ENCODE measurements around the gene DRAXIN. TPM values are rescaled to one million over a fixed set of nuclear protein-coding genes. Genes with fewer than 3 reads are reported as not detected.

Gene DRAXIN
- total and polyA plus RNA-seq, 2 donors (not counting 3 experiments of a cell fraction or from before 2014, with no cell fraction given): 0.44 to 3.2 TPM

GRCh38 chr1:11693024-11693590 lies 1.6 kb downstream of the DRAXIN start:
- H3K4me1 ChIP-seq (ENCODE audit: control insufficient read depth, extremely low read depth, insufficient read depth, low read length): peaks cover 19% of the 10 kb centered on the region
- H3K4me2 ChIP-seq (ENCODE audit: insufficient read depth, low read length): no peak overlapping the region
- peaks cover 25 to 32% of the 10 kb centered on the region in 2 experiments for H3K27me3 ChIP-seq (ENCODE audit: control insufficient read depth in 2 of 2, insufficient read depth in 2 of 2, low read length in 2 of 2)
- H3K36me3 ChIP-seq (ENCODE audit: control insufficient read depth in 2 of 2, extremely low read depth in 1 of 2, insufficient read depth in 2 of 2, low read length in 2 of 2): no peaks in the 10 kb centered on the region
- H3K27ac ChIP-seq (ENCODE audit: insufficient read depth, low read depth, low read length): no peak overlapping the region
- peak; percentile 99 for FAIRE-seq
- no peaks in the 10 kb centered on the region for H4K20me1 ChIP-seq (replicated peaks; ENCODE audit: control insufficient read depth, extremely low read depth, insufficient read depth, low read length)
- no peaks in the 10 kb centered on the region for H3K9me3 ChIP-seq (replicated peaks; ENCODE audit: control insufficient read depth, insufficient read depth, low read length)
- intact Hi-C loops (cut with micrococcal nuclease): loop anchor here (1.0 kb wide), 3 partner anchors 12 to 43 kb away; partner anchors contain the start of genes FBXO6 and MAD2L2
- H3K9me1 ChIP-seq (replicated peaks; ENCODE audit: control insufficient read depth, extremely low read depth, insufficient read depth, low read length): no peaks in the 10 kb centered on the region
- POLR2A ChIA-PET: no interaction called here
- no peak overlapping the region for H2AFZ ChIP-seq (ENCODE audit: low read depth, low read length)
- H3K4me3 ChIP-seq (replicated peaks in 1 of 3; ENCODE audit: insufficient read depth in 1 of 3, low read depth in 1 of 3, low read length in 3 of 3): no peak overlapping the region
- TF ChIP-seq EZH2 (IDR thresholded peaks at IDR 0.05; ENCODE audit: borderline replicate concordance, low read depth, low read length, severe bottlenecking) (no peak), FOS (IDR thresholded peaks at IDR 0.05; ENCODE audit: borderline replicate concordance, insufficient read depth, low read length) (peak; percentile 89), POLR2AphosphoS5 (IDR thresholded peaks at IDR 0.05; ENCODE audit: insufficient read depth, low read depth, low read length) (peak; percentile 71), POLR2A (IDR thresholded peaks at IDR 0.05; ENCODE audit: low read depth, low read length) (no peak), JUN (IDR thresholded peaks at IDR 0.05; ENCODE audit: borderline replicate concordance, insufficient read depth, insufficient read length, low read depth) (peak; percentile 83), MYC (IDR thresholded peaks at IDR 0.05; ENCODE audit: low read depth, low read length) (no peak), CTCF (IDR thresholded peaks at IDR 0.05; ENCODE audit: extremely low read depth in 1 of 2, insufficient read depth in 1 of 2, low read depth in 1 of 2, low read length in 2 of 2) (no peak), MAX (IDR thresholded peaks at IDR 0.05; ENCODE audit: insufficient read depth, insufficient read length) (no peak), GATA2 (IDR thresholded peaks at IDR 0.05; ENCODE audit: insufficient read depth, insufficient read length, low read depth, low read length) (peak; percentile 62)
- no TSS peak for BruUV-seq (replicated peaks)
- H3K9ac ChIP-seq (replicated peaks; ENCODE audit: extremely low read depth, insufficient read depth, low read length): no peak overlapping the region
- CTCF ChIA-PET: interaction anchor here (0.7 to 3.7 kb wide), 8 partner anchors 11 to 47 kb away, joined by 3 to 24 read pairs (median 7); partner anchors contain the start of gene FBXO6
- no peaks in the 10 kb centered on the region for H3K79me2 ChIP-seq (ENCODE audit: control insufficient read depth, insufficient read depth, low read length)
- peak; percentile 87 for DNase-seq (ENCODE audit: low read depth, low spot score)
- dilution Hi-C loops (cut with MboI; ENCODE audit: extremely low pct_ligation_motif_present, low sequenced_read_pairs): no loop called here
